ENCODE results near the gene PCBP3. TPM values are rescaled to one million over a fixed set of nuclear protein-coding genes. Genes with fewer than 3 reads are reported as not detected.

The PCBP3 gene
- total and polyA plus RNA-seq, 2 donors from 2014 or later = 2.3 to 5.4 TPM

DNA sequence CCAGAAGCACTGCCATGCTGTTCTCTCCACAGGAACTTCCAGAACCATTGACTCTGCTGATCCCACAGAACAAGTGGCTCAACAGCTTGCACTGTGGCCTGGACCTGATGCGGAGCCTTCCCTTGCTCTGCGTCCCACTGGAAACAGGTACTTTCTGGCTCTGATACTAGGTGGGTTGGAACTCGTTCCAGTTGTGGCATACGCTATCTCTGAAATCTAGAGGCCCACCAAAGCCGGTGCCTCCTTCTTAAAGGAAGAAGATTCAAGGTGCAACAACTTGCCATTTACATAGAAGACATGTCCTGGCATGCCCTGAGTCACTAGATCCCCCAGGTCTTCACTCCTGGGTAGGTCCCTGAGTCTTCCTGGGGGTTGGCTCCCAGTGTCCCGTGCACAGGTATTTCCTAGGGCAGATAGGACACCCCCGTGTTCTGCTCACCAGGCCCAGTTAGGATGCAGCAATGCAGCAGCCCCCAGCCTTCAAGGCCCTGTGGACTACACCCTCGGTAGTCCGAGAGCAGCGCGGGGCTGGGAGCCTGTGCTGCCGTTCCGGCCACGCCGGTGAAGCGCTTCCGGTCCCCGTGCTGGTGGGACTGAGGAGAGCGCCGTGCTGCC is 10.8 kb upstream of the PCBP3 start:
- no peak overlapping the region for H3K27ac ChIP-seq (ENCODE audit: low read depth in 2 of 2, low read length in 2 of 2)
- no peaks in the 10 kb centered on the region for H3K4me1 ChIP-seq (ENCODE audit: control insufficient read depth in 2 of 3, insufficient read depth in 2 of 3, low read depth in 1 of 3, low read length in 3 of 3)
- no peaks in the 10 kb centered on the region for H3K36me3 ChIP-seq (ENCODE audit: control insufficient read depth in 2 of 3, insufficient read depth in 3 of 3, low read length in 3 of 3)
- no peak overlapping the region for H3K9ac ChIP-seq (ENCODE audit: low read length in 3 of 3)
- TF ChIP-seq, protein P1, sequence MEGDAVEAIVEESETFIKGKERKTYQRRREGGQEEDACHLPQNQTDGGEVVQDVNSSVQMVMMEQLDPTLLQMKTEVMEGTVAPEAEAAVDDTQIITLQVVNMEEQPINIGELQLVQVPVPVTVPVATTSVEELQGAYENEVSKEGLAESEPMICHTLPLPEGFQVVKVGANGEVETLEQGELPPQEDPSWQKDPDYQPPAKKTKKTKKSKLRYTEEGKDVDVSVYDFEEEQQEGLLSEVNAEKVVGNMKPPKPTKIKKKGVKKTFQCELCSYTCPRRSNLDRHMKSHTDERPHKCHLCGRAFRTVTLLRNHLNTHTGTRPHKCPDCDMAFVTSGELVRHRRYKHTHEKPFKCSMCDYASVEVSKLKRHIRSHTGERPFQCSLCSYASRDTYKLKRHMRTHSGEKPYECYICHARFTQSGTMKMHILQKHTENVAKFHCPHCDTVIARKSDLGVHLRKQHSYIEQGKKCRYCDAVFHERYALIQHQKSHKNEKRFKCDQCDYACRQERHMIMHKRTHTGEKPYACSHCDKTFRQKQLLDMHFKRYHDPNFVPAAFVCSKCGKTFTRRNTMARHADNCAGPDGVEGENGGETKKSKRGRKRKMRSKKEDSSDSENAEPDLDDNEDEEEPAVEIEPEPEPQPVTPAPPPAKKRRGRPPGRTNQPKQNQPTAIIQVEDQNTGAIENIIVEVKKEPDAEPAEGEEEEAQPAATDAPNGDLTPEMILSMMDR (IDR thresholded peaks at IDR 0.05; ENCODE audit: borderline replicate concordance, extremely low read depth, insufficient read depth) = no peak
- intact Hi-C loops (cut with DNase I) = no loop called here
- DNase-seq (no peak), FAIRE-seq (no peak)
- no peak overlapping the region for H3K4me3 ChIP-seq (ENCODE audit: low read length in 3 of 3)
- H3K27me3 ChIP-seq (ENCODE audit: control insufficient read depth, insufficient read depth, low read length) = no peaks in the 10 kb centered on the region
- peaks cover 0 to 5% (median 0%) of the 10 kb centered on the region in 3 donors for H3K9me3 ChIP-seq (ENCODE audit: control insufficient read depth in 2 of 3, insufficient read depth in 1 of 3, low read length in 3 of 3)

DNA sequence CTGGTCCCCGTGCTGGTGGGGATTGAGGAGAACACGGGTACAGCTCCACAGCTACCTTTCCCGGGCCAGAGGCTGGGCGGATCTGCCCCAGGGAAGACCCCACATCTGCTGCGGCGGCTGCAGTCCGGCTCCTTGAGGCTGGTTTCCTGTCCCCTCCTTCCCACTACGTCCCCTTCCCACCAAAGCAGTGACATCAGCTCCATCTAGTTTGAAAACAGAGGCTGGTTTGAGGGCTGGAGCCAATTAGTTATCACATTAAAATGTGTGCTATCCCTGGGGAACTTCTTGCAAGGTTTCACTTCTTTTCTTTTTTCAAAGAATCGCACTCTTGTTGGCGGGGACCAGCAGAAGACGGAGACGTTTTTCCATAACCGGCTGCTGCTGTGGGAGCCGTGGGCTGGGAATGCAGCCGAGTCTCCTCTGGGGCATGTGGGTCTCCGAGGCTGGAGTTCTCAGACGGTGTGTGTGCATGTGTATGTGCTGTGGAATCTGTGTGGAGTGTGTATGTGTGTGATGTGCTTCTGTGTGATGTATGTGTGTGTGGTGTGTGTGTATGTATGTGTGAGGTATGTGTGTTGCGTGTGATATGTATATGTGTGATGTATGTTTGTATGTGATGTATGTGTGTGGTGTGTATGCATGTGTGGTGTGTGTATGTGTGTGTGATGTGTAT is 8.9 kb upstream of the PCBP3 start:
- TF ChIP-seq, protein P1 (IDR thresholded peaks at IDR 0.05; ENCODE audit: borderline replicate concordance, extremely low read depth, insufficient read depth) = no peak
- intact Hi-C loops (cut with DNase I) = no loop called here
- FAIRE-seq (no peak), DNase-seq (peak in 1 of 5 donors; percentile 40)
- Histone ChIP-seq H3K9me3 (ENCODE audit: control insufficient read depth in 2 of 3, insufficient read depth in 1 of 3, low read length in 3 of 3) (peaks cover 0 to 5% (median 0%) of the 10 kb centered on the region in 3 donors), H3K27me3 (ENCODE audit: control insufficient read depth, insufficient read depth, low read length) (no peaks in the 10 kb centered on the region), H3K36me3 (ENCODE audit: control insufficient read depth in 2 of 3, insufficient read depth in 3 of 3, low read length in 3 of 3) (no peaks in the 10 kb centered on the region), H3K4me1 (ENCODE audit: control insufficient read depth in 2 of 3, insufficient read depth in 2 of 3, low read depth in 1 of 3, low read length in 3 of 3) (no peaks in the 10 kb centered on the region), H3K9ac (ENCODE audit: low read length in 3 of 3) (no peak overlapping the region), H3K4me3 (ENCODE audit: low read length in 3 of 3) (peak overlapping the region in 1 of 3 donors; percentile 0), H3K27ac (ENCODE audit: low read depth in 2 of 2, low read length in 2 of 2) (no peak overlapping the region)

DNA sequence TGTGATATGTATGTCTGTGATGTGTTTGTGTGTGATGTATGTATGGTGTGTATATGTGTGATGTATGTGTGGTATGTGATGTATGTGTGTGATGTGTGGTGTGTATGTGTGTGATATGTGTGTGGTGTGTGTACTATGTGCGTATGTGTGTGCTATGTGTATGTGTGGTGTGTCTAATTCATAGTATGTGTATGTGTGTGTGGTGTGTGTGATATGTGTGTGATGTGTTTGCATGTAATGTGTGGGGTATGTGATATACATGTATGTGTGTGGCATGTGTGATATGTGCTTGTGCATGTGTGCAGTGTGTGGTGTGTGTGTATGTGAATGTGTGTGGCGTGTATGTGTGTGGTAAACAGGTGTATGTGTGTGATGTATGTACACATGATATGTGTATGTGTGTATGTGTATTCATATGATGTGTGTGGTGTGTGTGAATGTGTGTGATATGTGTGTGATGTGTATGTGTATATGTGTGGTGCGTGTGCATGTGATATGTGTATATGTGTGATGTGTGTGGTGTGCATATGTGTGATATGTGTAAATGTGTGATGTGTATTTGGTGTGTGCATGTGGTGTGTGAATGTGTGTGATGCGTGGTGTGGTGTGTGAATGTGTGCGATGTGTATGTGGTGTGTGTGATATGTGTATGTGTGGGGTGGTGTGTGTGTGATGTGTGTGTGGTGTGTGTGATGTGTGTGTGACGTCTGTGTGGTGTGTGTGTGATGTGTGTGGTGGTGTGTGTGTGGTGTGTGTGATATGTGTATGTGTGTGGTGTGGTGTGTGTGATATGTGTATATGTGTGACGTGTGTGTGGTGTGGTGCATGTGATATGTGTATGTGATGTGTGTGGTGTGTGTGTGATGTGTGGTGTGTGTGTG is 8.0 kb upstream of the PCBP3 start:
- TF ChIP-seq, protein P1 (IDR thresholded peaks at IDR 0.05; ENCODE audit: borderline replicate concordance, extremely low read depth, insufficient read depth) = no peak
- peaks cover 0 to 5% (median 0%) of the 10 kb centered on the region in 3 donors for H3K9me3 ChIP-seq (ENCODE audit: control insufficient read depth in 2 of 3, insufficient read depth in 1 of 3, low read length in 3 of 3)
- no peak for FAIRE-seq
- H3K36me3 ChIP-seq (ENCODE audit: control insufficient read depth in 2 of 3, insufficient read depth in 3 of 3, low read length in 3 of 3) = no peaks in the 10 kb centered on the region
- H3K27ac ChIP-seq (ENCODE audit: low read depth in 2 of 2, low read length in 2 of 2) = no peak overlapping the region
- peaks cover 0 to 2% (median 0%) of the 10 kb centered on the region in 3 donors for H3K4me1 ChIP-seq (ENCODE audit: control insufficient read depth in 2 of 3, insufficient read depth in 2 of 3, low read depth in 1 of 3, low read length in 3 of 3)
- no peak for DNase-seq
- no peaks in the 10 kb centered on the region for H3K27me3 ChIP-seq (ENCODE audit: control insufficient read depth, insufficient read depth, low read length)
- no peak overlapping the region for H3K4me3 ChIP-seq (ENCODE audit: low read length in 3 of 3)
- H3K9ac ChIP-seq (ENCODE audit: low read length in 3 of 3) = no peak overlapping the region
- intact Hi-C loops (cut with DNase I) = no loop called here

Data from kidney (tissue), 14 donors.